ENCODE data around the gene EIPR1.
"Not testable (repeated sequence)": the region's sequence is repeated elsewhere in the genome, so short reads cannot be mapped to it uniquely, and the experiment has no call there.

EIPR1 gene

GRCh38 chr2:3399829-3400228 lies 22.2 kb upstream of the EIPR1 start:
- DNase-seq: no peak

- no peak for DNase-seq
These were observed 21.8 kb upstream of the EIPR1 start for GRCh38 chr2:3399381-3399780.

- no peak for DNase-seq
These were observed 21.2 kb upstream of the EIPR1 start for GRCh38 chr2:3398857-3399256.

GRCh38 chr2:3396920-3397559 lies 19.4 kb upstream of the EIPR1 start:
- DNase-seq: no peak

GRCh38 chr2:3392216-3392615 lies 14.6 kb upstream of the EIPR1 start:
- DNase-seq: no peak

- DNase-seq: no peak
These were observed 12.4 kb upstream of the EIPR1 start for GRCh38 chr2:3390041-3390440.

- DNase-seq: no peak
These were observed 11.6 kb upstream of the EIPR1 start for GRCh38 chr2:3389193-3389592.

- DNase-seq: no peak
These were observed 10.8 kb upstream of the EIPR1 start for GRCh38 chr2:3388412-3388738.

- no peak for DNase-seq
These were observed 10.2 kb upstream of the EIPR1 start for GRCh38 chr2:3387644-3388411.

GRCh38 chr2:3387011-3387410 lies 9.4 kb upstream of the EIPR1 start:
- DNase-seq: no peak

GRCh38 chr2:3386448-3386958 lies 8.9 kb upstream of the EIPR1 start:
- DNase-seq: no peak

- peak; percentile 87 to 91 (median 88) for DNase-seq
These were observed 2.3 kb upstream of the EIPR1 start, which contains the start of gene TRAPPC12 for GRCh38 chr2:3379647-3380534. TSS of gene TRAPPC12 (plus strand) at chr2:3379694. CDS start at chr2:3387624, 7,930 bp downstream.

GRCh38 chr2:3379339-3379646 lies 1.7 kb upstream of the EIPR1 start:
- no peak for DNase-seq

GRCh38 chr2:3377279-3377611 lies 373 bp downstream of the EIPR1 start:
- peak in 2 of 4 experiments; percentile 10 to 17 for DNase-seq

- no peak for DNase-seq
These were observed 797 bp downstream of the EIPR1 start for GRCh38 chr2:3376821-3377220.

- not testable (repeated sequence) for DNase-seq
These were observed 8.1 kb downstream of the EIPR1 start for GRCh38 chr2:3369340-3370181.

- no peak for DNase-seq
These were observed 9.3 kb downstream of the EIPR1 start for GRCh38 chr2:3368261-3368722.

GRCh38 chr2:3365219-3365618 lies 12.4 kb downstream of the EIPR1 start:
- no peak for DNase-seq

GRCh38 chr2:3361518-3362389 lies 15.9 kb downstream of the EIPR1 start:
- no peak for DNase-seq

- DNase-seq: no peak
These were observed 19.7 kb downstream of the EIPR1 start for GRCh38 chr2:3357926-3358325.

GRCh38 chr2:3357446-3357845 lies 20.2 kb downstream of the EIPR1 start:
- not testable (repeated sequence) for DNase-seq

- DNase-seq: no peak
These were observed 20.8 kb downstream of the EIPR1 start for GRCh38 chr2:3356799-3357198.

Data from activated CD4-positive, CD25-positive, alpha-beta regulatory T cell (primary cell).